HG02973 (cell line): Measurements from ENCODE around the gene LMNTD2.
"Not testable (repeated sequence)": the region's sequence is repeated elsewhere in the genome, so short reads cannot be mapped to it uniquely, and the experiment has no call there.

Experiments used
- ATAC-seq: cut with Tn5 transposase; IDR thresholded peaks from one replicate; pipeline ENCODE4 v1.9.1; 2021; ENCODE audit warnings: moderate library complexity; ENCODE audit not compliant: unreplicated experiment

Gene LMNTD2

DNA sequence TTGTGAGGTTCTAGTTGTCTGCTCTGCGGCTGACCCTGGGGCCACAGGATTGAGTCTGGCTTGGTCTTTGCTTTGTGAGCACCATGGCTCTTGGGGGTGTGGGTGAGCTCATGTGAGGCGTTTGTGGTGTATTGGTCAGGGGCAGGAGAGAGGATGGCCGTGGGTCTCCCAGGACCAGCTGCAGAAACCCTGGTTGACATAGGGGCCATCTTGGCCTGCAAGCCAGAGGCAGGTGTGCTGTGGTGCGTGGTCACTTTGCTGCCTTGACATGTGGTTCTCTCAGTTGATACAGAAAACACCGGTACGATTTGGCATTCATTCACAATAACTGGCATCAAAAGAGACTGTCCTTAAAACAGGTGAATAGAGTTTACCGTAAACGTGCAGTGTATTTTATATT, 27.0 kb upstream of the LMNTD2 start:
- ATAC-seq = no peak

GRCh38 chr11:586376-587316, 26.1 kb upstream of the LMNTD2 start:
- no peak for ATAC-seq

GRCh38 chr11:584287-584686, 23.7 kb upstream of the LMNTD2 start:
- ATAC-seq = no peak

DNA sequence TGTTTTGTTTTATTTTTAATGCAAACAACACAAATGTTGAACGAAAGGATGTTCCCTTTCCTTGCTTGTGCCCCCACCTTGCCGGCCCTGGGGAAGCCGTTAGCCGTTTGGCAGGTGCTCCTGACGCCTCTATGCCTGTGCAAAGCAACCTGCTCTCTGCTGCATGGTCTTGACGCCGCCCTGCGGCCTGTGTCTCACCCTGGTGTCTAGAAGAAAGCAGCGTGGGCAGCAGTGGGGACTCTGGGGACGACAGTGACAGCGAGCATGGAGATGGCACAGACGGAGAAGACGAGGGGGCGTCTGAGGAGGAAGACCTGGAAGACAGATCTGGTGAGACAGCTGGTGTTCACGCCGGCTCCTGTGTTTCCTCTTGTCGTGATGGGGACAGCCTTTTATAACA, 21.2 kb upstream of the LMNTD2 start:
- ATAC-seq = no peak

DNA sequence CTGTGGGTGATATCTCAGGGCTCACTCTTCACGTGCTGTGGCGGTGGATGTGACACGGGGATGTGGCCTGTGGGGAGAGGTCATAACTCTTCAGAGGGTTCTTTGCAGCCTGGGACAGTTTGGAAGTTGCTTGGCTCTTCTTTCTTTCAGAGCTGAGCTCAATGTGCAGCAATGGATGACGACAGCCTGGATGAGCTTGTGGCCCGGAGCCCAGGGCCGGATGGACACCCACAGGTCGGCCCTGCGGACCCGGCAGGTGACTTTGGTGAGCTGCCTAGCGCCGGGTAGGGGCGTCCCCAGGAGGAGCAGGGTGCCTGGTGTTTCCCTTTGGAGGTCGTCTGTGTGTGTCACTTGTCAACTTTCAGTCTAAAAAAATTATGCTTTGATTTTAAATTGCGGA, 20.8 kb upstream of the LMNTD2 start:
- ATAC-seq = no peak

GRCh38 chr11:579830-580601, 19.5 kb upstream of the LMNTD2 start:
- ATAC-seq = no peak

- no peak for ATAC-seq
Measured at GRCh38 chr11:578276-579035, 17.9 kb upstream of the LMNTD2 start.

DNA sequence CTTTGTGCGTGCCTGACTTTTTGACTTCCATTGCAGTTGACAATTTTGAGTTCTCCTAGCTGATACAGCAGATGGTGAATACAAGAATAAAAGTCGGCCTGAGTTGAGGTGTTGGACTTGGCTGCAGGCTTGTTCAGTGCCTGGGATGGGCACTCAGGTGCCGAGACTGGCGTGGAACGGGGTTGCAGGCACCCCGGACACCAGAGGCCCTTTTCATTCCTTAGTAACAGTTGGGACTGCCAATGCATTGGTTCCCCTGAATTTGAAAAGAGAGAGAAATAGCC, 17.0 kb upstream of the LMNTD2 start:
- ATAC-seq = no peak

DNA sequence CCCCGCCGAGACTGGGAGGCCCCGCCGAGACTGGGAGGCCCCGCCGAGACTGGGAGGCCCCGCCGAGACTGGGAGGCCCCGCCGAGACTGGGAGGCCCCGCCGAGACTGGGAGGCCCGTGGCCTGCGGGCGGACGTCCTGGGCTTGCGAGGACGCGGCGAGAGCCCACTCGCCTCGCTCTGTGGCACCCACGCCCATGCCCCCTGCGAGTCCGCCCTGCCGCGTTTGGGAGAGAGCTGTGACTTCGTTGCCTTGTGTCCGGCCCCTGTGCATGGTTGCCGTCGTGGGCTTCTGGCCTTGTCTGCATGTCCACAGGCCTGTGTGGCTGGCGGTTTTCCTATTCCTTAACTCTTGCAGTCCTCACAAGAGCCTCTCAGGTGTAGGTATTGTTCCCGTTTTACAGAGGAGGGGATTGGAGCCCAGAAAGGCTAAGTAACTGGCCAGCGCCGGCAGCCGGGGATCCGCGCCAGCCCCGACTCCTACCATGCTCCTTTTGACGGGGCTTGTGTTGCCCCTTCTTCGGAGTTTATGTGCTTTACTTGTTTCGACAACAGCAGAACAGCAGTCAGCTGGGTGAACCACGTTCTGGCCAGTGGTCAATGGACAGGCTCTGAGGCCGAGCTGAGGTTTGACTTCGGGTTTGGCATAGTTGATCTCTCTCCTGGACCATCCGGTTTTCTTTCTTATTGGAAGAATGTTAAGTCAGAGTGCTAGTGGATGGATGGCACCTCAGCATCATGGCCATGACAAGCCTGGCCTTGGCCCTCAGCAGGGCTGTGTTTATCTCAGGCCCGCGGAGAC, 16.5 kb upstream of the LMNTD2 start:
- ATAC-seq = no peak

DNA sequence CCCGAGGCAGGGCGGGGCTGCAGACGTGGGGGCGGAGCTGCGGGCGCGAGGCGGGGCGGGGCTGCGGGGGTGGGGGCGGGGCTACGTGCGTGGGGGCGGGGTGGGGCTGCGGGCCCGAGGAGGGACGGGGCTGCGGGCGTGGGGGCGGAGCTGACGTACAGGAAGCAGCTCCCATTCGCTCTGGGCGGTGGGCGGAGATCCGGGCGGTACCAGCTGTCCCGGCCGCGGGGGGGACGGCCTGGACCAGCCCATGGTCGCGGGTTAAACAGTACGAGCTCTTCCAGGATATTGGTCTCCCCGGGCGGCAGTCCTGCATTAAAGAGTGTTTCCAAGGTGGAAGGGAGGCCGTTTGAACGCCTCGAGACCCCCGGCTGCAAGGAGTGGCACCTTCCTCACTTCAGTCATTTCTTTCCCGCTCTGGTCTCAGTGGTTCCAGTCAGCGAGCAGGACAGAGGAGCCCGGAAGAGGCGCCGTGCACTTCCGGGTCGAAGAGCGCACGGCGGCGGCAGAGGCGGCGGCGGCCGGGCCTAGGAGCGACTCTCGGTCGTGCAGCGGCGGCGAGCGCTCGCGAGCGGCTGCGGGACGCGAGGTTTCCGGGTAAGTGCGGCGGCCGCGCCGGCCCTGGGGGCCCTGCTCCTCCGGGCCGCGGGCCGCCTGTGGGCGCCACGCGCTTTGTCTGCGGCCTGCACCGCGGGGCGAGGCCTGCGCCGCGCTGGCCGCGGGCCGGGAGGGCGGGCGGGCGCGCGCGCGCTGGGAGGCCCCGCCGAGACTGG, 15.6 kb upstream of the LMNTD2 start, which contains the start of gene PHRF1:
Gene PHRF1 (plus strand): TSS at position 475 of the 773 bp plus-strand sequence. CDS start 5,043 bp downstream, outside the sequence.
- ATAC-seq = peak; percentile 72

DNA sequence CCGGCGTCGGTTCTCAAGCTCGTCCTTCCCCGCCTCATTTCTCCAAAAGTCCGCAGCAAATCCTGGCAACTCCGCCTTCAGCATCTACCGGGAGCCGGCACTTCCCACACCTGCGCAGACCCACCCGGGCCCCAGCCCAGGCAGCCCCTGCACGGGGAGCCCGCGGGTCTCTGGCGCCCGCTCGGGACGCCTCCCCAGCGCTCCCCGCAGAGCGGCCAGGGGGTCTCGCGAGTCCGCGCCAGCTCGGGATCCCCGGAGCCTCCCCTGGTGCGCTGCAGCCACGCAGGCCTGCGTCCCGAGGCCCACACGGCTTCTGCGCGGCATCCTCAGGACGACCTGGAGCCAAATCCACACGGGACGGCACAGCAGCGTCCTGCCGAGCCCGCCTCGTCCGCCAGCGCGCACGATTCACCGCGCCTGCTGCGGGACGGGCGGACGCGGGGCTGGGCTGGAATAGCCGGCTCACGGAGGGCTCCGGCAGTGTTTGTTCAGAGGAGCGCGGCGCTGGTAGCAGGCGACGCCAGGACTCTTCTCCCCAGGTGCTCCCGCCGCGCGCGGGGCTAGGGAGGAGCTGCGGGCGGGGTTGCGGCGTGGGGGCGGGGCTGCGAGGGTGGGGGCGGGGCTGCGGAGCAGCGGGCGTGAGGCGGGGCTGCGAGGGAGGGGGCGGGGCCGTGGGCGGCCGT, 14.9 kb upstream of the LMNTD2 start:
- peak; percentile 31 for ATAC-seq

GRCh38 chr11:574632-575312, 14.2 kb upstream of the LMNTD2 start:
- ATAC-seq = no peak

DNA sequence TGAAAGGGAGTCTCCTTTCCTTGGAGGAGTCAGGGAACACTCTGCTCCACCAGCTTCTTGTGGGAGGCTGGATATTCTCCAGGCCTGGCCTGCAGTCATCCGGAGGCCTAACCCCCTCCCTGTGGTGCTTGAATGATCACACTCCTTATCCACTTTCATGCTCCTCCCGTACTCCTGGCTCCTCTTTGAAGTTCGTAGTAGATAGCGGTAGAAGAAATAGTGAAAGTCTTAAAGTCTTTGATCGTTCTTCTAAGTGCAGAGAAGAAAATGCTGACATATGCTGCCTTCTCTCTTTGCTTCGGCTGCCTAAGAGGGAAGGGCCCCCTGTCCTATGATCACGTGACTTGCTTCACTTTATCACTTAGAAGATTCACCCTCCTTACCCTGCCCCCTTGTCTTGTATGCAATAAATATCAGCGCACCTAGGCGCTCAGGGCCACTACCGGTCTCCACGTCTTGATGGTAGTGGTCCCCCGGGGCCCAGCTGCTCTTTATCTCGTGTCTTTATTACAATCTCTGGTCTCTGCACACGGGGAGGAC, 13.6 kb upstream of the LMNTD2 start:
- ATAC-seq = not testable (repeated sequence)

- ATAC-seq = no peak
Measured at GRCh38 chr11:573146-573759, 12.7 kb upstream of the LMNTD2 start.

GRCh38 chr11:571802-572185, 11.3 kb upstream of the LMNTD2 start:
- ATAC-seq = no peak

DNA sequence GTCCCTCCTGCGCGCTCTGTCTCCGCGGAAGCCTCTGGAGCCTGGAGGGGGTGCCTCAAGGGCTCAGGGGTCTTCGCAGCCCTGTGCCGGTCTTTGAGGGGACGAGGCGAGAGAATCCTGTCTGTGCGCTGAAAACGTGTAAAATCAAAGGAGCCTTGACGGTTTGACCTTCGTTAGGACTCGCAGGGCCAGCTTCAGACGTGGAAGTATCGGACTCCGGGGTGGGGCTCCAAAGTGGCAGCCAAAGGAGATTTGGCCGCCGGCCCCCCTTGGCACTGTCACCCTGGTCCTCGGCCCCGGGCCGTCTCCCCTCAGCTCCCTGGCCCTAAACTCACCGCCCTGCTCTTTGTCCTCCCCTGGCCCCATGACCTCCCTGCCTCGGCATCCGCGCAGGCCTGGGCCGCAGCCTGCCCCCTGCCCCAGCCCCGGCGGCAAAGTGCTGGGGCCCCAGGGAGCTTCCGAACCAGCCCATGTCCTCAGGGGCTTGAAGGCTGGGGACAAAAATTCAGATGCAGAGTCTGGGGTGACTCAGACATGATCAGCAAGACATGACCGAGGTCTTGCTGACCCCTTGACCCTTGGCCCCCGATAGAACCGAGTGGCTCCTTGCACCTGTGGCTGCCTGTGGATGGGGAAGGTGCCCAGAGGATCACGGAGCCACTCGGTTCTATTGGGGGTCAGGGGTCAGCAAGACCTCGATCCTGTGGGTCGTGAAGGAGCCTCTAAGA, 8.8 kb upstream of the LMNTD2 start:
- ATAC-seq = no peak
